ENCODE data around the gene EHF. TPM values are rescaled to one million over a fixed set of nuclear protein-coding genes. Genes with fewer than 3 reads are reported as not detected.

The EHF gene
- total and polyA plus RNA-seq, 9 of the 15 experiments (the other 6 are each of a cell fraction or from before 2014, with no cell fraction given) = 0.04 to 0.54 (median 0.37) TPM

DNA sequence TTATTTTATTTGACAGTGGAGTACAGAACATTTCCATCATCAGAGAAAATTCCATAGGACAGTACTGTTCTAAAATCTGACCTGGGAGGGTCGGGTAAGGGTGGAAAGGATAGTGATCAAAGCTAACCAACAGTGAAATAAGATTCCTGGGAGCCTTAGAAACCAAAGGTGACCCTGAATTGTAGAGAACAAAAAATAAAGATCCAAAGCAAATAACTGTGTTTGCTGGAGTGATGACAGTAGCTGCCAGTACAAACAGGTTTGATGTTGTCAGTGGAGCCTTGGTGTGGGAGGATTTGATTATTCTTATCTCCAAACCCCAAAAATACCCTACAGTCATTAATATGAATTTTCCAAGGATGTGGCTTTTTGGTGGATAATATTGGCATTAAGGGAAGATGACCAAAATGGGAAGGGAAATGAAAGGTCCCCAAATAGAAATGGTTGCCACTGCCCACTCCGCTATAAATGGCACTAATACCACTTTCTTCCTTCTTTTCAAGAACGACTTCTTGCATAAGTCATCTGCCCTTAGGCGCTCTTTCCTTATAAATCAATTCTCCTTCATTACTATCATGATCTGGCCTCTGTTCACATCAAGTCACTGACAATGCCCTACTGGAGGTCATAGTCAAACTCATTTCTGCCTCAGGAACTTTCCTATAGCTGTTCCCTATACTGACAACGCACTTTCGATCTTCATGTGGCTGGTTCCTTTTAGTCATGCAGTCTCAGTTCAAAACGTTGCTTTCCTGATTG lies 44.4 kb downstream of the EHF start:
- FAIRE-seq (no peak), DNase-seq (ENCODE audit: extremely low read depth in 1 of 4, low spot score in 3 of 4) (no peak), ATAC-seq (no peak)
- Histone ChIP-seq H4K20me1 (replicated peaks; ENCODE audit: control insufficient read depth, insufficient read depth, low read length) (no peaks in the 10 kb centered on the region), H3K4me2 (ENCODE audit: insufficient read depth, low read length) (no peak overlapping the region), H3K36me3 (ENCODE audit: control insufficient read depth, insufficient read depth, low read length) (no peaks in the 10 kb centered on the region), H3K27me3 (ENCODE audit: control insufficient read depth in 2 of 2, insufficient read depth in 2 of 2, low read length in 2 of 2) (no peaks in the 10 kb centered on the region), H2AFZ (ENCODE audit: low read depth, low read length) (no peak overlapping the region), H3K4me3 (no peak overlapping the region), H3K27ac (ENCODE audit: extremely low read depth, low read depth, low read length) (no peak overlapping the region), H3K79me2 (ENCODE audit: control insufficient read depth, insufficient read depth, low read length) (no peaks in the 10 kb centered on the region), H3K4me1 (replicated peaks in 1 of 2; ENCODE audit: control insufficient read depth in 2 of 2, insufficient read depth in 2 of 2, low read length in 2 of 2) (peaks cover 0 to 5% of the 10 kb centered on the region in 2 experiments; a peak in 1 of 5 replicates), H3K9ac (ENCODE audit: insufficient read depth in 1 of 2, low read depth in 2 of 2, low read length in 2 of 2) (no peak overlapping the region), H3K9me1 (ENCODE audit: control insufficient read depth, insufficient read depth, low read length) (no peaks in the 10 kb centered on the region), H3K9me3 (replicated peaks; ENCODE audit: control insufficient read depth, insufficient read depth, low read depth, low read length) (no peaks in the 10 kb centered on the region)
- in situ Hi-C loops (cut with MboI) = no loop called here
- WGBS (ENCODE audit: insufficient coverage, low coverage, missing lambda C conversion rate) = 44% methylated on average over 7 of the region's 7 CpGs
- ChIA-PET POLR2A (interaction anchor here (1.0 kb wide), 1 partner anchor 15 kb away, joined by 3 read pairs; no protein-coding TSS in a partner anchor), CTCF (ENCODE audit: low intra/inter-chr PET ratio) (no interaction called here)
- BruUV-seq (replicated peaks) = no TSS peak
- intact Hi-C loops (cut with micrococcal nuclease) = no loop called here
- TF ChIP-seq SIRT6 (IDR thresholded peaks at IDR 0.05; ENCODE audit: low read depth, low read length) = no peak
- TF ChIP-seq SP2 (IDR thresholded peaks at IDR 0.05; ENCODE audit: extremely low read depth, low read depth, low read length, poor library complexity, severe bottlenecking) = no peak
- TF ChIP-seq SOX6 (IDR thresholded peaks at IDR 0.05) = no peak
- TF ChIP-seq HNRNPK (IDR thresholded peaks at IDR 0.05; ENCODE audit: low read depth, low read length, poor library complexity, severe bottlenecking) = no peak
- peak; percentile 38 for TF ChIP-seq MEIS2 (IDR thresholded peaks at IDR 0.05; ENCODE audit: partially characterized antibody)
- no peak for TF ChIP-seq PRMT5 (CRISPR knock-in tag; IDR thresholded peaks at IDR 0.05)
- no peak for TF ChIP-seq CCNT2 (IDR thresholded peaks at IDR 0.05; ENCODE audit: borderline replicate concordance, extremely low read depth, insufficient read length, low read depth, low read length)
- TF ChIP-seq NEUROD1 (IDR thresholded peaks at IDR 0.05; ENCODE audit: borderline replicate concordance, low read depth, low read length, partially characterized antibody) = no peak
- TF ChIP-seq ZNF586 (CRISPR knock-in tag; conservative IDR thresholded peaks at IDR 0.05) = no peak
- TF ChIP-seq TCF3 (CRISPR knock-in tag; IDR thresholded peaks at IDR 0.05) = 0 out of 2 replicates have a peak, but pooled peaks have one; percentile 5
- TF ChIP-seq KLF16 (IDR thresholded peaks at IDR 0.05) = peak; percentile 17; the same call in 1 of the 2 replicates
- no peak for TF ChIP-seq PHF20 (IDR thresholded peaks at IDR 0.05; ENCODE audit: partially characterized antibody)
- TF ChIP-seq RBM15 (IDR thresholded peaks at IDR 0.05; ENCODE audit: insufficient read depth, low read length) = no peak
- TF ChIP-seq, protein P1, sequence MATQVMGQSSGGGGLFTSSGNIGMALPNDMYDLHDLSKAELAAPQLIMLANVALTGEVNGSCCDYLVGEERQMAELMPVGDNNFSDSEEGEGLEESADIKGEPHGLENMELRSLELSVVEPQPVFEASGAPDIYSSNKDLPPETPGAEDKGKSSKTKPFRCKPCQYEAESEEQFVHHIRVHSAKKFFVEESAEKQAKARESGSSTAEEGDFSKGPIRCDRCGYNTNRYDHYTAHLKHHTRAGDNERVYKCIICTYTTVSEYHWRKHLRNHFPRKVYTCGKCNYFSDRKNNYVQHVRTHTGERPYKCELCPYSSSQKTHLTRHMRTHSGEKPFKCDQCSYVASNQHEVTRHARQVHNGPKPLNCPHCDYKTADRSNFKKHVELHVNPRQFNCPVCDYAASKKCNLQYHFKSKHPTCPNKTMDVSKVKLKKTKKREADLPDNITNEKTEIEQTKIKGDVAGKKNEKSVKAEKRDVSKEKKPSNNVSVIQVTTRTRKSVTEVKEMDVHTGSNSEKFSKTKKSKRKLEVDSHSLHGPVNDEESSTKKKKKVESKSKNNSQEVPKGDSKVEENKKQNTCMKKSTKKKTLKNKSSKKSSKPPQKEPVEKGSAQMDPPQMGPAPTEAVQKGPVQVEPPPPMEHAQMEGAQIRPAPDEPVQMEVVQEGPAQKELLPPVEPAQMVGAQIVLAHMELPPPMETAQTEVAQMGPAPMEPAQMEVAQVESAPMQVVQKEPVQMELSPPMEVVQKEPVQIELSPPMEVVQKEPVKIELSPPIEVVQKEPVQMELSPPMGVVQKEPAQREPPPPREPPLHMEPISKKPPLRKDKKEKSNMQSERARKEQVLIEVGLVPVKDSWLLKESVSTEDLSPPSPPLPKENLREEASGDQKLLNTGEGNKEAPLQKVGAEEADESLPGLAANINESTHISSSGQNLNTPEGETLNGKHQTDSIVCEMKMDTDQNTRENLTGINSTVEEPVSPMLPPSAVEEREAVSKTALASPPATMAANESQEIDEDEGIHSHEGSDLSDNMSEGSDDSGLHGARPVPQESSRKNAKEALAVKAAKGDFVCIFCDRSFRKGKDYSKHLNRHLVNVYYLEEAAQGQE (IDR thresholded peaks at IDR 0.05; ENCODE audit: borderline replicate concordance) = peak; percentile 61
- TF ChIP-seq, protein P1 (CRISPR knock-in tag; IDR thresholded peaks at IDR 0.05; ENCODE audit: low read depth) = no peak

All from K562 (cell line).